Activated CD8-positive, alpha-beta memory T cell treated with anti-CD3 and anti-CD28 coated beads, Interleukin-2, amount 10 ng/mL, durations not matched to agents 7 days and 5 days (primary cell): Measurements from ENCODE around the gene GPR4. TPM values are rescaled to one million over a fixed set of nuclear protein-coding genes. Genes with fewer than 3 reads are reported as not detected.

Experiments
- ATAC-seq: fragments of 150-1000 bp; cut with Tn5 transposase; one replicate; pipeline ENCODE4 v1.10.0; 2021; ENCODE audit warnings: moderate library complexity
- CTCF ChIA-PET: fragments of 350-600 bp; sonication (Branson Sonifier 250); formaldehyde crosslinking; loops from one replicate; lab custom pipeline; 2021; ENCODE audit warnings: antibody characterized with exemption; lab: Charles Lee
- DNase-seq: peaks from one replicate; pipeline ENCODE4 v3.0.0-alpha.2; 2020
- H3K27ac Mint-ChIP-seq: one replicate; pipeline ENCODE4 v1.8.0; 2021; ENCODE audit warnings: mild to moderate bottlenecking, mixed read lengths
- H3K27me3 Mint-ChIP-seq: one replicate; pipeline ENCODE4 v1.8.0; 2021; ENCODE audit warnings: mixed read lengths
- H3K36me3 Mint-ChIP-seq: one replicate; pipeline ENCODE4 v1.8.0; 2021; ENCODE audit warnings: mild to moderate bottlenecking, mixed read lengths
- H3K4me1 Mint-ChIP-seq: one replicate; pipeline ENCODE4 v1.8.0; 2021; ENCODE audit warnings: mixed read lengths
- H3K4me3 Mint-ChIP-seq: one replicate; pipeline ENCODE4 v1.8.0; 2021; ENCODE audit warnings: mild to moderate bottlenecking, moderate library complexity, mixed read lengths
- H3K9me3 Mint-ChIP-seq: one replicate; pipeline ENCODE4 v1.8.0; 2022; ENCODE audit warnings: low read depth, mixed read lengths
- total RNA-seq, 2 experiments: library from RNA; stranded (reverse); gene quantifications; one replicate each; pipeline ENCODE4 v1.2.3, GENCODE V29; 2021

The GPR4 gene
- total RNA-seq, 2 experiments from 2014 or later = not detected

GRCh38 chr19:45575216-45575615, 26.8 kb downstream of the GPR4 start:
- H3K4me1 Mint-ChIP-seq = peaks cover 15% of the 10 kb centered on the region
- DNase-seq = no peak
- no peak overlapping the region for H3K4me3 Mint-ChIP-seq
- CTCF ChIA-PET = interaction anchor here (1.4 to 2.0 kb wide), 2 partner anchors 66 to 136 kb away, joined by 4 to 6 read pairs; no protein-coding TSS in a partner anchor
- no peak overlapping the region for H3K27ac Mint-ChIP-seq
- H3K9me3 Mint-ChIP-seq = no peaks in the 10 kb centered on the region
- ATAC-seq = no peak
- no peaks in the 10 kb centered on the region for H3K27me3 Mint-ChIP-seq
- no peaks in the 10 kb centered on the region for H3K36me3 Mint-ChIP-seq

DNA sequence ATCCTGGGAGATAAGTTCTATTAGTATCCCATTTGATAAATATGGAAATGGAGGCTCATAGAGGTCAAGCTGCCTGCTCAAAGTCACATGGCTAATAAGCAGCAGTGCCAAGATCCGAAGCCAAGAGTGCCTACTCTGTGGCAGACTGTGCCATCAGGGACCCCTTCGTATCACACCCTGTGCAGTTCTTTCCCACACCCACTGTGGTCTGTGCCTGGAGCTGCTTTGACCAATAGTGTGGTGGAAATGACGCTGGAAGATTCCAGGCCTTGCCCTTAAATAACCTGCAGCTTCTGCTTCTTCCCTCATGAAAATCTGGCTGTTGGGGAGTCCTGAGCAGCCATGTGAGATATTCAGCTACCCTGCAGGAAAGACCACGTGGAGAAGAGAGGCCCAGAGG, 27.5 kb downstream of the GPR4 start:
- peaks cover 15% of the 10 kb centered on the region for H3K4me1 Mint-ChIP-seq
- ATAC-seq (no peak), DNase-seq (no peak)
- no peaks in the 10 kb centered on the region for H3K36me3 Mint-ChIP-seq
- no peak overlapping the region for H3K4me3 Mint-ChIP-seq
- no peaks in the 10 kb centered on the region for H3K27me3 Mint-ChIP-seq
- H3K9me3 Mint-ChIP-seq = no peaks in the 10 kb centered on the region
- no peak overlapping the region for H3K27ac Mint-ChIP-seq
- CTCF ChIA-PET = interaction anchor here (1.4 to 2.0 kb wide), 2 partner anchors 67 to 135 kb away, joined by 4 to 6 read pairs; no protein-coding TSS in a partner anchor

DNA sequence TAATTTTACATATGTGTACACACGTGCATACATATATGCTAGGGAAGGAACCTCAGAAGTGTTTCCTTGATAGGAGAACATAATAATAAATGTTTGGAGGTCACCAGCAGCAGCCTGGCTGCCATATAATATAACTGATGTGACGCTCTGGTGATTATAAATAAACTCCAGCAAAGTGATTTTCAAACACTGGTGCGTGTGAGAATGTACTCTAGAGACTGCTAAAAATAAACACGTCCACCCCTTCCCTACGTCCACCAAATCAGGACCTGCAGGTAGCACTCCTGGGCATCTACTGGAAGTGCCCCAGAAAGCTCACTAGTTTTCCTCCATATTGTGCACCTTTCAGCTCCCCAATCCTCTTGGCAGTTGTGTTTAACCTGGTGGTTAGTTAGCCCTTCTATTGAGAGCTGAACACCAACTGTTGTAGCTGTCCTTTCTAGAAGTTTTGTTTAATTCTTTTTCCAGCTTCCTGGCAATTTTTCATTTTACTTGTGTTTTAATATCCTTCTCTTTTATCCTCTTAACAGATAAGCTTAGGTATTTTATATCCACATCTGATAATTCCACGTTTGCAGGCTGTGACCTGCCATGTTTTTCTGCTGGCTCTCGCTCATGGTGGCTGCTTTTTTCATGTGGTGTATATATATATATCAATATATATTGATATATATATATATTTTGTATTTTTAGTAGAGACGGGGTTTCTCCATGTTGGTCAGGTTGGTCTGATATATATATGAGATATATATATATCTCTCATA, 30.4 kb downstream of the GPR4 start:
- no peaks in the 10 kb centered on the region for H3K27me3 Mint-ChIP-seq
- no peaks in the 10 kb centered on the region for H3K4me1 Mint-ChIP-seq
- no peaks in the 10 kb centered on the region for H3K9me3 Mint-ChIP-seq
- ATAC-seq (no peak), DNase-seq (no peak)
- CTCF ChIA-PET = interaction anchor here (0.9 to 1.6 kb wide), 5 partner anchors 13 to 132 kb away, joined by 3 to 9 read pairs (median 4); no protein-coding TSS in a partner anchor
- H3K36me3 Mint-ChIP-seq = no peaks in the 10 kb centered on the region
- no peak overlapping the region for H3K27ac Mint-ChIP-seq
- H3K4me3 Mint-ChIP-seq = no peak overlapping the region

- Mint-ChIP-seq H3K36me3 (no peaks in the 10 kb centered on the region), H3K4me3 (no peak overlapping the region), H3K27me3 (no peaks in the 10 kb centered on the region), H3K4me1 (no peaks in the 10 kb centered on the region), H3K27ac (no peak overlapping the region), H3K9me3 (no peaks in the 10 kb centered on the region)
- CTCF ChIA-PET = interaction anchor here (0.8 to 2.9 kb wide), 5 partner anchors 10 to 130 kb away, joined by 3 to 13 read pairs (median 4); no protein-coding TSS in a partner anchor
- DNase-seq (peak; percentile 75), ATAC-seq (peak; percentile 65)
Measured at GRCh38 chr19:45569619-45570421, 32.2 kb downstream of the GPR4 start.

DNA sequence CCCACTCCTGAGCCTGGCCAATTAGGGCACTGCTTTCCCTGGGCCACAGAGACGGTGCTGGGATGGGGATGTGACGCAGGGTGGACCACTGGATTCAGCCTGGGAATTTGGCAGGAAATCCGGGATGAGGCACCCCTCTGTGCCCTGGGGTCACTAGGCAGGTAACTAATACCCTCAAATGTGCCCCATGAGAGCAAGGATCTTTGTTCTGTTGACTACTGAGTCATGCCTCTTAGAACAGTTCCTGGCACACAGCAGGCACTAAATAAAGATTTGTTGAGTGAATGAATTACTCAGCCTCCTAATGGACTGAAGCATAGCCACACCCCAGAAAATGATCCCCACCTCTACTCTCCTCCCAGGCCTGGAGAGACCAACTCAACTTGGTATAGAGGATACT, 33.3 kb downstream of the GPR4 start:
- DNase-seq (no peak), ATAC-seq (no peak)
- Mint-ChIP-seq H3K4me1 (peaks cover 3% of the 10 kb centered on the region), H3K36me3 (no peaks in the 10 kb centered on the region), H3K4me3 (no peak overlapping the region), H3K27me3 (no peaks in the 10 kb centered on the region), H3K9me3 (no peaks in the 10 kb centered on the region), H3K27ac (no peak overlapping the region)
- CTCF ChIA-PET = interaction anchor here (0.9 to 2.9 kb wide), 4 partner anchors 11 to 74 kb away, joined by 3 to 13 read pairs (median 6); no protein-coding TSS in a partner anchor

GRCh38 chr19:45567609-45568008, 34.4 kb downstream of the GPR4 start:
- peaks cover 10% of the 10 kb centered on the region for H3K4me1 Mint-ChIP-seq
- ATAC-seq (no peak), DNase-seq (no peak)
- H3K36me3 Mint-ChIP-seq = no peaks in the 10 kb centered on the region
- H3K27me3 Mint-ChIP-seq = no peaks in the 10 kb centered on the region
- CTCF ChIA-PET = interaction anchor here (1.3 to 2.9 kb wide), 3 partner anchors 9 to 75 kb away, joined by 4 to 13 read pairs (median 9); no protein-coding TSS in a partner anchor
- H3K9me3 Mint-ChIP-seq = no peaks in the 10 kb centered on the region
- H3K4me3 Mint-ChIP-seq = no peak overlapping the region
- no peak overlapping the region for H3K27ac Mint-ChIP-seq

GRCh38 chr19:45564131-45564780, 37.8 kb downstream of the GPR4 start:
- DNase-seq (no peak), ATAC-seq (no peak)
- no peaks in the 10 kb centered on the region for H3K27me3 Mint-ChIP-seq
- no peak overlapping the region for H3K27ac Mint-ChIP-seq
- H3K4me1 Mint-ChIP-seq = peaks cover 12% of the 10 kb centered on the region
- H3K4me3 Mint-ChIP-seq = no peak overlapping the region
- CTCF ChIA-PET = no interaction called here
- peaks cover 3% of the 10 kb centered on the region for H3K36me3 Mint-ChIP-seq
- H3K9me3 Mint-ChIP-seq = no peaks in the 10 kb centered on the region

DNA sequence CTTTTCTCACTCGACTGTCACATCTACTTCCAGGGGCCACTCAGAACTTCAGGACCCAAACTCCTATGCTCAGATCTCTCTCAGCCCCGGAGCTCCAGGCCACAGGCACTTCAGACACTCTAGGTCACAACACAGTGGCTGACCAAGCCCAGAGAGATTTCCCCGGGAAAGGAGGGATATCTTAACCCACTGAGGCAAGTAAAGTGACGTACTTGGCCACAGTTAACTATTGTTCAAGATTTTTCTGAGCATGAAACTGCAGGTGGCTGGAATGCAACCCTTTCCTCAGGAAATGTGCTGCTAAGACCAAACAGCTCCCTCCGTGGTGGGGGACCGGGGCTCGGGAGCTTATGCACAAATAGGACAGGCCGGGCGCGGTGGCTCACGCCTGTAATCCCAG, 41.3 kb downstream of the GPR4 start:
- DNase-seq (no peak), ATAC-seq (no peak)
- H3K4me1 Mint-ChIP-seq = peaks cover 18% of the 10 kb centered on the region
- no peaks in the 10 kb centered on the region for H3K27me3 Mint-ChIP-seq
- H3K27ac Mint-ChIP-seq = no peak overlapping the region
- no peak overlapping the region for H3K4me3 Mint-ChIP-seq
- CTCF ChIA-PET = interaction anchor here (0.7 to 1.1 kb wide), 5 partner anchors 53 to 134 kb away, joined by 3 read pairs; partner anchors contain the start of gene VASP
- no peaks in the 10 kb centered on the region for H3K9me3 Mint-ChIP-seq
- H3K36me3 Mint-ChIP-seq = peaks cover 3% of the 10 kb centered on the region

DNA sequence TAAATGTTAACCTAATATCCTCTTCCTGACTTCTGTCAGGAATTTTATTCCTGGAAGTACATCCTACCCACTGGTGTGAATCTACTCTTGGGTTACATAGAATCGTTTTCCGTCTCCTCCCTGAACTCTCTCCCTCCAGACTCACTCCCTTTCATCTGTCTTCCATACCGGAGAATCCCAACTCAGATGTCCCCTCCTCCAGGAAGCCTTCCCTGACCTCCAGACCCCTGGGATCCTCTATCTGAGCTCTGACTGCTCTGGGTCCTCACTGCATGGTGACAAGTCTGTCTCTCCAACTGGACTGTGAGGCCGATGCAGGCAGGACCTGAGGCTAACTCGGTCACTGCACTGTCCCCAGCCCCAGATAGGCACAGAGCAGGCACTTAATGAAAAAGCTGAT, 42.0 kb downstream of the GPR4 start:
- CTCF ChIA-PET = interaction anchor here (0.8 to 3.3 kb wide), 4 partner anchors 52 to 134 kb away, joined by 3 to 17 read pairs (median 3); partner anchors contain the start of gene VASP
- DNase-seq (no peak), ATAC-seq (no peak)
- Mint-ChIP-seq H3K27ac (no peak overlapping the region), H3K36me3 (peaks cover 3% of the 10 kb centered on the region), H3K9me3 (no peaks in the 10 kb centered on the region), H3K4me1 (peaks cover 18% of the 10 kb centered on the region), H3K27me3 (no peaks in the 10 kb centered on the region), H3K4me3 (no peak overlapping the region)

GRCh38 chr19:45558399-45558878, 43.6 kb downstream of the GPR4 start:
- H3K4me3 Mint-ChIP-seq = no peak overlapping the region
- DNase-seq (peak; percentile 81), ATAC-seq (peak; percentile 97)
- CTCF ChIA-PET = interaction anchor here (0.5 to 3.3 kb wide), 47 partner anchors 9 to 224 kb away, joined by 3 to 22 read pairs (median 5); partner anchors contain the start of genes DMPK, EML2, ERCC2 and QPCTL
- peaks cover 3% of the 10 kb centered on the region for H3K36me3 Mint-ChIP-seq
- peaks cover 15% of the 10 kb centered on the region for H3K4me1 Mint-ChIP-seq
- H3K9me3 Mint-ChIP-seq = no peaks in the 10 kb centered on the region
- no peaks in the 10 kb centered on the region for H3K27me3 Mint-ChIP-seq
- H3K27ac Mint-ChIP-seq = no peak overlapping the region

DNA sequence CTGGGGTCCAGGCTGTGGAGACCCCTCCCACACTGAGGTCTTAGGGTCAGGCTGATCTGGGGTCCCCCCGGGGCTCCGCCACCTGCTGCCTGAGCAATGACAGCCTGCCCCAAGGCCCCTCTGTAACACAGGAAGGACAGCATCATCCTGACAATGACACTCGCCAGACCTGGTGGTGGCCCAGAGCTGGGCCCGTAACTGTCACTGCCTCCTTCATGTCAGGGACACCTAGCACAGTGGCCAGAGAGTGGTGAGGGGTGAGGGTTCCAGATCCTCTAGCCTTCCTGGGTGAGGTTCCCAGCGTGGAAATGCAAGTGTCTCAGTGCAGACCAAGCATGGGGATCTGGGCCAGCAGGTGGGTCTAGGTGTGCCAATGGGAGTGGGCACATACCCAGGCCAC, 45.2 kb downstream of the GPR4 start:
- H3K36me3 Mint-ChIP-seq = peaks cover 6% of the 10 kb centered on the region
- H3K27ac Mint-ChIP-seq = no peak overlapping the region
- no peak for DNase-seq
- H3K4me3 Mint-ChIP-seq = no peak overlapping the region
- H3K9me3 Mint-ChIP-seq = no peaks in the 10 kb centered on the region
- peaks cover 8% of the 10 kb centered on the region for H3K4me1 Mint-ChIP-seq
- no peaks in the 10 kb centered on the region for H3K27me3 Mint-ChIP-seq
- no peak for ATAC-seq
- CTCF ChIA-PET = interaction anchor here (1.1 to 3.3 kb wide), 6 partner anchors 9 to 71 kb away, joined by 4 to 21 read pairs (median 7); no protein-coding TSS in a partner anchor

GRCh38 chr19:45554481-45554880, 47.5 kb downstream of the GPR4 start:
- CTCF ChIA-PET = interaction anchor here (0.8 to 1.2 kb wide), 2 partner anchors 30 to 69 kb away, joined by 3 to 4 read pairs; no protein-coding TSS in a partner anchor
- no peak for DNase-seq
- H3K36me3 Mint-ChIP-seq = peaks cover 5% of the 10 kb centered on the region

More at GRCh38 chr19:45554481-45554880, 47.5 kb downstream of the GPR4 start:
- Mint-ChIP-seq H3K4me1 (peaks cover 5% of the 10 kb centered on the region), H3K4me3 (no peak overlapping the region), H3K27ac (no peak overlapping the region), H3K27me3 (no peaks in the 10 kb centered on the region), H3K9me3 (no peaks in the 10 kb centered on the region)
- no peak for ATAC-seq
